H1 (cell line): ENCODE data around the gene NDC1. TPM values are rescaled to one million over a fixed set of nuclear protein-coding genes. Genes with fewer than 3 reads are reported as not detected.

Source experiments
- CTCF ChIA-PET: fragments of 300-600 bp; sonication (Branson Sonifier 250); formaldehyde crosslinking; loops from one replicate; lab custom pipeline; 2021; ENCODE audit not compliant: partially characterized antibody; lab: Charles Lee
- POLR2A ChIA-PET: fragments of 300-600 bp; sonication (Branson Sonifier 250); formaldehyde crosslinking; loops from one replicate; lab custom pipeline; 2021; ENCODE audit warnings: inconsistent platforms; ENCODE audit not compliant: partially characterized antibody; lab: Charles Lee
- DNase-seq, 2 experiments: peaks; one replicate each; pipeline versions ENCODE4 v3.0.0 to v3.0.0-alpha.2; 2010 to 2022; ENCODE audit warnings: low spot score in 2 of 2, low read depth in 1 of 2, mixed read lengths in 1 of 2
- FAIRE-seq: peaks from 2 replicates; lab custom pipeline; 2011; peaks lifted over from hg19 to GRCh38; lab: Jason Lieb, UNC
- H2AFZ ChIP-seq: 2 replicates; pipeline ENCODE4 v1.8.1; 2012; ENCODE audit warnings: low read length, inconsistent platforms
- H2AK5ac ChIP-seq: 2 replicates; pipeline ENCODE4 v1.6.1; 2013; ENCODE audit warnings: low read depth, low read length
- H2BK120ac ChIP-seq: replicated peaks from 2 replicates; pipeline ENCODE3; 2013; ENCODE audit warnings: low read depth, low read length, inconsistent platforms
- H2BK12ac ChIP-seq: 2 replicates; pipeline ENCODE4 v1.6.1; 2013; ENCODE audit warnings: low read depth, low read length
- H2BK15ac ChIP-seq: 2 replicates; pipeline ENCODE4 v1.6.1; 2013; ENCODE audit warnings: low read length
- H2BK20ac ChIP-seq: 2 replicates; pipeline ENCODE4 v1.6.1; 2013; ENCODE audit warnings: low read length
- H2BK5ac ChIP-seq: 2 replicates; pipeline ENCODE4 v1.6.1; 2013; ENCODE audit warnings: low read depth, low read length
- H3K14ac ChIP-seq: 2 replicates; pipeline ENCODE4 v1.6.1; 2013; ENCODE audit warnings: inconsistent platforms; ENCODE audit not compliant: insufficient read length
- H3K18ac ChIP-seq: 2 replicates; pipeline ENCODE4 v1.6.1; 2013; ENCODE audit warnings: low read length; ENCODE audit errors: extremely low read depth
- H3K23ac ChIP-seq: 2 replicates; pipeline ENCODE4 v1.6.1; 2013; ENCODE audit warnings: inconsistent platforms; ENCODE audit not compliant: insufficient read length
- H3K23me2 ChIP-seq: 2 replicates; pipeline ENCODE4 v1.6.1; 2013; ENCODE audit warnings: low read depth, low read length
- H3K27ac ChIP-seq: 2 replicates; pipeline ENCODE4 v1.6.1; 2011; ENCODE audit warnings: low read depth, low read length, inconsistent platforms
- H3K27me3 ChIP-seq, 4 experiments: replicated peaks in 1 of 4; 1 replicate in 1 of 4; 2 replicates in 3 of 4; pipeline versions ENCODE4 v1.6.1 to v1.8.1; 2011 to 2013; ENCODE audit warnings: low read length in 3 of 4, mild to moderate bottlenecking in 3 of 4, inconsistent platforms in 2 of 4, mixed read lengths in 2 of 4, moderate library complexity in 1 of 4; ENCODE audit not compliant: control insufficient read depth in 3 of 4, insufficient read depth in 3 of 4; ENCODE audit errors: extremely low read depth in 1 of 4
- H3K36me3 ChIP-seq, 4 experiments: 2 replicates each; pipeline versions ENCODE4 v1.6.1 to v1.8.1; 2011 to 2013; ENCODE audit warnings: mild to moderate bottlenecking in 4 of 4, low read length in 3 of 4, moderate library complexity in 2 of 4, control low read depth in 1 of 4, inconsistent platforms in 1 of 4; ENCODE audit not compliant: insufficient read depth in 4 of 4, control insufficient read depth in 2 of 4
- H3K4ac ChIP-seq: replicated peaks from 2 replicates; pipeline ENCODE3; 2013; ENCODE audit warnings: low read length, low read depth, mixed read lengths, inconsistent platforms; ENCODE audit not compliant: insufficient read length
- H3K4me1 ChIP-seq, 4 experiments: replicated peaks in 1 of 4; 1 replicate in 1 of 4; 2 replicates in 3 of 4; pipeline versions ENCODE4 v1.6.1 to v1.8.1; 2011 to 2013; ENCODE audit warnings: low read length in 3 of 4, inconsistent platforms in 2 of 4, mixed read lengths in 1 of 4; ENCODE audit not compliant: insufficient read depth in 4 of 4, control insufficient read depth in 3 of 4
- H3K4me2 ChIP-seq, 2 experiments: 2 replicates each; pipeline versions ENCODE4 v1.6.1 to v1.8.1; 2011 to 2013; ENCODE audit warnings: low read depth in 2 of 2, low read length in 2 of 2, control low read depth in 1 of 2, inconsistent platforms in 1 of 2, mild to moderate bottlenecking in 1 of 2; ENCODE audit not compliant: insufficient read depth in 1 of 2
- H3K4me3 ChIP-seq, 4 experiments: fragments of 200-600, 300-600 bp in 1 of 4; sonication (generic), shearing (Covaris generic), sonication (Bioruptor Twin) in 1 of 4; 2 replicates each; pipeline versions ENCODE4 v1.5.1 to v1.8.1; 2011 to 2016; ENCODE audit warnings: low read length in 4 of 4, low read depth in 3 of 4, control low read depth in 2 of 4, inconsistent platforms in 2 of 4, mild to moderate bottlenecking in 2 of 4, mixed read lengths in 1 of 4, moderate library complexity in 1 of 4; ENCODE audit not compliant: insufficient read depth in 2 of 4; ENCODE audit errors: extremely low read depth in 1 of 4
- H3K56ac ChIP-seq: replicated peaks from 2 replicates; pipeline ENCODE3; 2013; ENCODE audit warnings: low read depth, mild to moderate bottlenecking, mixed read lengths, low read length, inconsistent platforms; ENCODE audit not compliant: insufficient read length
- H3K79me1 ChIP-seq: 2 replicates; pipeline ENCODE4 v1.6.1; 2013; ENCODE audit warnings: low read depth, low read length, control low read depth
- H3K79me2 ChIP-seq, 2 experiments: 2 replicates each; pipeline versions ENCODE4 v1.6.1 to v1.8.1; 2012 to 2013; ENCODE audit warnings: low read length in 2 of 2, mild to moderate bottlenecking in 2 of 2, inconsistent platforms in 1 of 2; ENCODE audit not compliant: insufficient read depth in 2 of 2, control insufficient read depth in 1 of 2
- H3K9ac ChIP-seq, 4 experiments: replicated peaks in 1 of 4; 1 replicate in 1 of 4; 2 replicates in 3 of 4; pipeline versions ENCODE4 v1.6.1 to v1.8.1; 2011 to 2013; ENCODE audit warnings: low read depth in 3 of 4, low read length in 3 of 4, control low read depth in 2 of 4, mild to moderate bottlenecking in 2 of 4, moderate library complexity in 2 of 4, inconsistent platforms in 1 of 4; ENCODE audit errors: extremely low read depth in 1 of 4
- H3K9me3 ChIP-seq, 2 experiments: 2 replicates each; pipeline versions ENCODE4 v1.6.1 to v1.8.1; 2012 to 2013; ENCODE audit warnings: mild to moderate bottlenecking in 2 of 2, moderate library complexity in 2 of 2, control low read depth in 1 of 2, inconsistent platforms in 1 of 2, low read depth in 1 of 2, low read length in 1 of 2, mixed read lengths in 1 of 2; ENCODE audit not compliant: insufficient read depth in 2 of 2
- H4K20me1 ChIP-seq, 2 experiments: replicated peaks in 1 of 2; 2 replicates each; pipeline versions ENCODE3 to v1.8.1; 2011 to 2013; ENCODE audit warnings: inconsistent platforms in 2 of 2, low read length in 2 of 2, mild to moderate bottlenecking in 1 of 2; ENCODE audit not compliant: insufficient read depth in 2 of 2, control insufficient read depth in 1 of 2
- H4K5ac ChIP-seq: 2 replicates; pipeline ENCODE4 v1.6.1; 2013; ENCODE audit warnings: low read length, low read depth, mixed read lengths, inconsistent platforms; ENCODE audit not compliant: insufficient read length
- H4K8ac ChIP-seq: 2 replicates; pipeline ENCODE4 v1.8.0; 2013; ENCODE audit warnings: mild to moderate bottlenecking, moderate library complexity, low read length, inconsistent platforms; ENCODE audit not compliant: insufficient read depth; ENCODE audit errors: extremely low read depth
- H4K91ac ChIP-seq: replicated peaks from 2 replicates; pipeline ENCODE3; 2013; ENCODE audit warnings: low read length, mixed read lengths, inconsistent platforms; ENCODE audit not compliant: insufficient read length
- ATF3 ChIP-seq: IDR thresholded peaks from 2 replicates; pipeline ENCODE4 v1.6.1; 2011; ENCODE audit warnings: low read depth, mild to moderate bottlenecking, low read length; ENCODE audit not compliant: insufficient read depth
- CTCF ChIP-seq, 3 experiments: IDR thresholded peaks; 1 replicate in 2 of 3; 2 replicates in 1 of 3; pipeline versions ENCODE4 v1.5.1 to v1.6.1; 2011; ENCODE audit warnings: low read length in 3 of 3, mild to moderate bottlenecking in 3 of 3, inconsistent platforms in 2 of 3, low read depth in 1 of 3, moderate library complexity in 1 of 3; ENCODE audit not compliant: insufficient read depth in 1 of 3; ENCODE audit errors: control extremely low read depth in 1 of 3
- E2F6 ChIP-seq: IDR thresholded peaks from 2 replicates; pipeline ENCODE4 v1.6.1; 2012; ENCODE audit warnings: inconsistent platforms
- KDM1A ChIP-seq: fragments of 200-600, 300-600 bp; sonication (generic); IDR thresholded peaks from 2 replicates; pipeline ENCODE4 v1.7.1; 2016; ENCODE audit warnings: mild to moderate bottlenecking, low read length, borderline replicate concordance
- NANOG ChIP-seq: IDR thresholded peaks from 2 replicates; pipeline ENCODE4 v1.6.1; 2011; ENCODE audit warnings: low read length, low read depth, mild to moderate bottlenecking, inconsistent platforms; ENCODE audit not compliant: insufficient read depth, poor library complexity, severe bottlenecking
- RXRA ChIP-seq: IDR thresholded peaks from 2 replicates; pipeline ENCODE4 v1.6.1; 2011; ENCODE audit warnings: low read depth, mild to moderate bottlenecking, low read length, moderate library complexity; ENCODE audit not compliant: insufficient read depth
- SIN3A ChIP-seq, 2 experiments: IDR thresholded peaks in 1 of 2; conservative IDR thresholded peaks in 1 of 2; 2 replicates each; pipeline ENCODE4 v1.6.1; 2011 to 2012; ENCODE audit warnings: low read length in 2 of 2, improper control_type of control experiment in 1 of 2, low read depth in 1 of 2, mild to moderate bottlenecking in 1 of 2
- SP4 ChIP-seq: IDR thresholded peaks from 2 replicates; pipeline ENCODE4 v1.6.1; 2012; ENCODE audit warnings: low read length, inconsistent platforms
- TCF12 ChIP-seq: IDR thresholded peaks from 2 replicates; pipeline ENCODE4 v1.6.1; 2011; ENCODE audit warnings: low read depth, mild to moderate bottlenecking, low read length
- WGBS, 2 experiments: shearing (Covaris generic) in 1 of 2; methylation state at CpG; one replicate each; pipeline versions ENCODE4 v1.1.6 to v1.1.7; 2013 to 2015; ENCODE audit warnings: low lambda C conversion rate in 2 of 2, mixed read lengths in 2 of 2, inconsistent platforms in 1 of 2, low coverage in 1 of 2, missing lambda C conversion rate in 1 of 2; ENCODE audit not compliant: insufficient replicate concordance in 2 of 2, insufficient coverage in 1 of 2, insufficient read length in 1 of 2; ENCODE audit errors: extremely low coverage in 1 of 2, missing lambda C conversion rate in 1 of 2; 5-methylcytosine and 5-hydroxymethylcytosine counted together
- polyA plus RNA-seq, 7 experiments: library from polyadenylated mRNA; depleted of rRNA in 3 of 7; stranded (reverse) in 5 of 7; unstranded in 2 of 7; fragments of >200 nt in 5 of 7; fragments of 200-250 nt in 2 of 7; gene quantifications; 1 replicate in 5 of 7; 2 replicates in 1 of 7; 4 replicates in 1 of 7; pipeline versions ENCODE4 v1.2.1 to v1.2.3, GENCODE V29; 2011 to 2013; ENCODE audit warnings: missing spikeins in 2 of 7, mixed read lengths in 2 of 7
- total RNA-seq: library from RNA; stranded (reverse); fragmentation: NEBNext Ultra II Directional; extraction: Animal tissue kit (Norgen Biotek cat#: 25700); gene quantifications from 2 replicates; pipeline ENCODE4 v1.2.1, GENCODE V29; 2021

Gene NDC1
- total and polyA plus RNA-seq, 2 of the 8 experiments (the other 6 are each of a cell fraction or from before 2014, with no cell fraction given), result 62.9 to 66.1 TPM

- no peak overlapping the region for H3K14ac ChIP-seq
- TF ChIP-seq KDM1A (no peak), ATF3 (no peak), CTCF (IDR thresholded peaks at IDR 0.05; ENCODE audit: control extremely low read depth in 1 of 3, insufficient read depth in 1 of 3, low read depth in 1 of 3, low read length in 3 of 3) (no peak), RXRA (no peak), NANOG (no peak), E2F6 (no peak), SIN3A (conservative IDR thresholded peaks at IDR 0.05 in 1 of 2, IDR thresholded peaks at IDR 0.05 in 1 of 2; ENCODE audit: low read depth in 1 of 2, low read length in 2 of 2) (no peak), TCF12 (no peak), SP4 (no peak)
Measured at GRCh38 chr1:53810497-53810896, 27.6 kb downstream of the NDC1 start.

More at GRCh38 chr1:53810497-53810896, 27.6 kb downstream of the NDC1 start:
- Histone ChIP-seq H3K36me3 (peaks cover 3 to 36% (median 10%) of the 10 kb centered on the region in 4 experiments; a peak in 6 of 8 replicates), H2BK15ac (no peak overlapping the region), H3K4me2 (no peak overlapping the region), H4K91ac (no peak overlapping the region), H2AK5ac (no peak overlapping the region), H3K23me2 (no peaks in the 10 kb centered on the region), H3K79me1 (no peaks in the 10 kb centered on the region; the same call in 1 of the 2 replicates), H2AFZ (no peak overlapping the region), H3K4me1 (no peaks in the 10 kb centered on the region; a peak in 1 of 7 replicates), H4K20me1 (no peaks in the 10 kb centered on the region), H3K23ac (no peak overlapping the region), H2BK120ac (no peak overlapping the region), H3K56ac (no peak overlapping the region), H3K9me3 (no peaks in the 10 kb centered on the region), H3K9ac (no peak overlapping the region), H3K27me3 (no peaks in the 10 kb centered on the region), H4K5ac (no peak overlapping the region), H3K27ac (no peak overlapping the region), H2BK20ac (no peak overlapping the region), H3K4ac (no peak overlapping the region), H3K79me2 (peaks cover 0 to 12% of the 10 kb centered on the region in 2 experiments; a peak in 2 of 4 replicates), H3K4me3 (no peak overlapping the region), H4K8ac (no peak overlapping the region), H3K18ac (no peak overlapping the region), H2BK5ac (no peak overlapping the region), H2BK12ac (no peak overlapping the region)
- 90% methylated on average over 2 of the region's 2 CpGs; no CpG with 5 or more reads in 1 of the 2 experiments for WGBS, 2 experiments
- DNase-seq, result no peak
- POLR2A ChIA-PET, result interaction anchor here (1.3 kb wide), 1 partner anchor 18 kb away, joined by 3 read pairs; no protein-coding TSS in a partner anchor
- CTCF ChIA-PET, result interaction anchor here (0.6 to 3.4 kb wide), 12 partner anchors 8 to 218 kb away, joined by 3 to 31 read pairs (median 3); no protein-coding TSS in a partner anchor
- FAIRE-seq, result no peak
